ENCODE data around the gene SMIM32.

- TF ChIP-seq, protein P1, sequence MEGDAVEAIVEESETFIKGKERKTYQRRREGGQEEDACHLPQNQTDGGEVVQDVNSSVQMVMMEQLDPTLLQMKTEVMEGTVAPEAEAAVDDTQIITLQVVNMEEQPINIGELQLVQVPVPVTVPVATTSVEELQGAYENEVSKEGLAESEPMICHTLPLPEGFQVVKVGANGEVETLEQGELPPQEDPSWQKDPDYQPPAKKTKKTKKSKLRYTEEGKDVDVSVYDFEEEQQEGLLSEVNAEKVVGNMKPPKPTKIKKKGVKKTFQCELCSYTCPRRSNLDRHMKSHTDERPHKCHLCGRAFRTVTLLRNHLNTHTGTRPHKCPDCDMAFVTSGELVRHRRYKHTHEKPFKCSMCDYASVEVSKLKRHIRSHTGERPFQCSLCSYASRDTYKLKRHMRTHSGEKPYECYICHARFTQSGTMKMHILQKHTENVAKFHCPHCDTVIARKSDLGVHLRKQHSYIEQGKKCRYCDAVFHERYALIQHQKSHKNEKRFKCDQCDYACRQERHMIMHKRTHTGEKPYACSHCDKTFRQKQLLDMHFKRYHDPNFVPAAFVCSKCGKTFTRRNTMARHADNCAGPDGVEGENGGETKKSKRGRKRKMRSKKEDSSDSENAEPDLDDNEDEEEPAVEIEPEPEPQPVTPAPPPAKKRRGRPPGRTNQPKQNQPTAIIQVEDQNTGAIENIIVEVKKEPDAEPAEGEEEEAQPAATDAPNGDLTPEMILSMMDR (IDR thresholded peaks at IDR 0.05), result no peak
- TF ChIP-seq POLR2A (IDR thresholded peaks at IDR 0.05) (no peak), POLR2AphosphoS5 (IDR thresholded peaks at IDR 0.05) (no peak)
Measured at GRCh38 chr5:136201870-136202269, 8.9 kb upstream of the SMIM32 start.
